ENCODE data around the gene BLM. TPM values are rescaled to one million over a fixed set of nuclear protein-coding genes. Genes with fewer than 3 reads are reported as not detected.

Gene BLM
- polyA plus RNA-seq, 3 donors from 2014 or later: 2.3 to 10.0 (median 7.5) TPM

- peaks cover 0 to 1% of the 10 kb centered on the region in 2 donors for H3K4me1 Mint-ChIP-seq
- H3K4me3 Mint-ChIP-seq: no peak overlapping the region
- H3K27ac Mint-ChIP-seq: no peak overlapping the region
- H3K27me3 Mint-ChIP-seq (ENCODE audit: low read depth in 3 of 3): no peaks in the 10 kb centered on the region
- no peaks in the 10 kb centered on the region for H3K9me3 Mint-ChIP-seq
- H3K36me3 Mint-ChIP-seq: peaks cover 24 to 36% (median 34%) of the 10 kb centered on the region in 3 donors
- no peak for DNase-seq
Observed at GRCh38 chr15:90761629-90762028, 44.5 kb downstream of the BLM start.

GRCh38 chr15:90762109-90762508 is 45.0 kb downstream of the BLM start:
- Mint-ChIP-seq H3K36me3 (peaks cover 20 to 38% (median 33%) of the 10 kb centered on the region in 3 donors), H3K27ac (peak overlapping the region in 1 of 6 donors; percentile 11), H3K27me3 (ENCODE audit: low read depth in 3 of 3) (no peaks in the 10 kb centered on the region), H3K4me3 (no peak overlapping the region), H3K4me1 (peaks cover 0 to 1% of the 10 kb centered on the region in 2 donors), H3K9me3 (no peaks in the 10 kb centered on the region)
- DNase-seq: no peak

DNA sequence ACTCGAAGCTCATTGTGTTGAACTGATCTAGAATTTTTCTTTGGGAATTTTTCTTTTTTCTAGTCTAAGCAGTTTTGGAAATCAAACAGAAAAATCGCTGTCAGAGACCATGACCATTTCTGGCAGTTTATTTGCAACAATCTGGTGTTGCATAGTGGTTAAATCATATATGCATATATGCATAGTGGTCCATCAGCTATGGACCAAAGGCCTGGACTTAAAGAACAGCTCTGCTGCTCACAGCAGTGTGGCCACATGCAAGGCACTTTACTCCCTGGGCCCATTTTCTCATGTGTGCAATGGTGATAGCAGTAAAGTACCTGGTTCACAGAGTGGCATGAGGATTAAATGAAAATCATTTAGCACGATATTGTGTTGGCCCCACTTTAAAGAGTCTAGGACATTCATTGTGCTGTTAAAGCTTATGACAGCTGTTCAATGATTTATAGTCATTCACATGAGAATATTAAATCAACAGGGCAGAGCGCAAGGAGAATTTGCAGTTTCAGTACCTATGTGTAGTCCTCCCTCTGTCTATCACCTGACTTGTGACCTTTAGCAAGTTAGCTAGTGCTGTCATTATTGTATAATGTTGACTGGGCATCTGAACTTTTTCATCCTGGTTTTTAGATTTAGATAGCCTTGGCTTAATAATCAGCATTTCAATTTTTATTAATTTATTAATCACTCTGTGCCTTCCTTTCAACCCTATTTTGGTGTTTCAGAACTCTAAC is 46.4 kb downstream of the BLM start:
- no peaks in the 10 kb centered on the region for H3K4me1 Mint-ChIP-seq
- no peaks in the 10 kb centered on the region for H3K9me3 Mint-ChIP-seq
- peaks cover 22 to 41% (median 32%) of the 10 kb centered on the region in 3 donors for H3K36me3 Mint-ChIP-seq
- H3K4me3 Mint-ChIP-seq: no peak overlapping the region
- DNase-seq: no peak
- H3K27ac Mint-ChIP-seq: no peak overlapping the region
- no peaks in the 10 kb centered on the region for H3K27me3 Mint-ChIP-seq (ENCODE audit: low read depth in 3 of 3)

- Mint-ChIP-seq H3K9me3 (no peaks in the 10 kb centered on the region), H3K36me3 (peaks cover 24 to 43% (median 28%) of the 10 kb centered on the region in 3 donors), H3K27ac (peak overlapping the region in 1 of 6 donors; percentile 34), H3K4me1 (no peaks in the 10 kb centered on the region), H3K27me3 (ENCODE audit: low read depth in 3 of 3) (no peaks in the 10 kb centered on the region), H3K4me3 (no peak overlapping the region)
- DNase-seq: no peak
Observed at GRCh38 chr15:90765531-90765930, 48.4 kb downstream of the BLM start.

DNA sequence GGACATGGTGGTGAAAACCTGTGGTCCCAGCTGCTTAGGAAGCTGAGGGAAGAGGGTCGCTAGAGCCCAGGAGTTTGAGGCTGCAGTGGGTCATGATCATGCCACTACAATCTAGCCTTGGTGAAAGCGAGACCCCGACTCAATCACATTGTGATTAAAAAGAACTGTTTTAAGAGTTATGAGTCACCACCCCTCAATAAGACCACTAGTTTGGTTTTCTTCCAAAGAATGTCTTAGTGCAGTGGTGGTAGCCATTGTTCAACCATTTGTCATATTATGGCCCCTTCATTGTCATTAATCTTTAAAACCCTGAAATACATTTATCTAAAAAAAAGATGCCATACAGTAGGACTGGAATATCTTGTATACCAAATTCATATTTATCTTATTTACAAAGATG is 48.8 kb downstream of the BLM start:
- Mint-ChIP-seq H3K36me3 (peaks cover 19 to 43% (median 28%) of the 10 kb centered on the region in 3 donors), H3K27ac (peak overlapping the region in 1 of 6 donors; percentile 34), H3K9me3 (no peaks in the 10 kb centered on the region), H3K4me1 (no peaks in the 10 kb centered on the region), H3K27me3 (ENCODE audit: low read depth in 3 of 3) (no peaks in the 10 kb centered on the region), H3K4me3 (no peak overlapping the region)
- no peak for DNase-seq

GRCh38 chr15:90769375-90769774 is 52.2 kb downstream of the BLM start:
- H3K27ac Mint-ChIP-seq: peak overlapping the region in 1 of 6 donors; percentile 60
- peaks cover 15 to 42% (median 36%) of the 10 kb centered on the region in 3 donors for H3K36me3 Mint-ChIP-seq
- H3K27me3 Mint-ChIP-seq (ENCODE audit: low read depth in 3 of 3): no peaks in the 10 kb centered on the region
- DNase-seq: no peak
- H3K4me3 Mint-ChIP-seq: no peak overlapping the region
- no peaks in the 10 kb centered on the region for H3K4me1 Mint-ChIP-seq
- H3K9me3 Mint-ChIP-seq: no peaks in the 10 kb centered on the region

DNA sequence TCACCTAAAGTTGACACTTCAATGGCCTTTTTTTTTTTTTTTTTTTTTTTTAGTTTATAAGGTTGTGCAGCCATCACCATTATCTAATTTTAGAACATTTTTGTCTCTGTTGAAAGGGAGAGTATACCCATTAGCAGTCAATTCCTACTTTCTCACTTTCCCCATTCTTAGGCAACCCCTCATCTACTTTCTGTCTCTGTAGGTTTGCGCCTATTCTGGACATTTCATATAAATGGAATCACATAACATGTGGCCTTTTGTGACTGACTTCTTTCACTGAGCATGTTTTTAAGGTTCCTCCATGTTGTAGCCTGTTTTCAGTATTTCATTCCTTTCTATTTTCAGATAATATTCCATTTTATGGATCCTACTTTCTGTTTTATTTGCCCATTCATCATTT is 56.3 kb downstream of the BLM start:
- no peaks in the 10 kb centered on the region for H3K4me1 Mint-ChIP-seq
- DNase-seq: no peak
- no peaks in the 10 kb centered on the region for H3K27me3 Mint-ChIP-seq (ENCODE audit: low read depth in 3 of 3)
- no peak overlapping the region for H3K4me3 Mint-ChIP-seq
- no peak overlapping the region for H3K27ac Mint-ChIP-seq
- no peaks in the 10 kb centered on the region for H3K9me3 Mint-ChIP-seq
- H3K36me3 Mint-ChIP-seq: peaks cover 11 to 40% (median 24%) of the 10 kb centered on the region in 3 donors

DNA sequence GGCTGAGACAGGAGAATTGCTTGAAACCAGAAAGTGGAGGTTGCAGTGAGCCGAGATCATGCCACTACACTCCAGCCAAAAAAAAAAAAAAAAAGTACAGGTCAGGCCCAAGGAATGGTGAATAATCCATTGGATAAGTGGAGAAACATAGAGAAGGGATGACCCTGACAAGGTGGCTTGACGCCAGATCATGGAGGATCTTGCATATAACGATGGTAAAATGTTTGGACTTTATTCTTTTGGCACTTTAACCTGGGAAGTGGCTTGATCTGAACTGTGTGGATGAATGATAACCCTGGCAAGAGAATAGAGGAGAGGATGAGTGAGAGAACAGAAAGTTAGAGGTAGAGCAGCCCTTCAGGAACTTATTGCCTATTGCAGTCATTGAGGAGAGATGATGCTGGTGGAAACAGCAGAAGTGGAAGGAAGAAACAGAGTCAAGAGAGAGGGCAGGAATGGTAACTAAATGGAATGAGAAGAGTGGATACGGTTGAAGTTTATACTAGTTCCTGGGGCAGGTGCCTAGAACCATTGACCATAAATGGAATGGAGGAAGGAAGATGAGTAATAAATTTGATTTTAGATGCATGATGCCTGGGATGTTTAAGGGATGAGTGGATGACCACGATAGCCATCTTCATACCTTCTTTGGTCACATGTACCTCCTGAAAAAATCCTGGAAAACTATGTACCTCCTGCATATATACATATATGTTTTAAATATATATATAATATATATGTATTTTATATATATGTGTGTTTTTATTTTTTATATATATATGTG is 57.8 kb downstream of the BLM start:
- H3K27ac Mint-ChIP-seq: no peak overlapping the region
- no peak for DNase-seq
- no peak overlapping the region for H3K4me3 Mint-ChIP-seq
- peaks cover 7 to 35% (median 29%) of the 10 kb centered on the region in 3 donors for H3K36me3 Mint-ChIP-seq
- no peaks in the 10 kb centered on the region for H3K27me3 Mint-ChIP-seq (ENCODE audit: low read depth in 3 of 3)
- H3K4me1 Mint-ChIP-seq: peaks cover 4% of the 10 kb centered on the region in 2 donors
- H3K9me3 Mint-ChIP-seq: no peaks in the 10 kb centered on the region

DNA sequence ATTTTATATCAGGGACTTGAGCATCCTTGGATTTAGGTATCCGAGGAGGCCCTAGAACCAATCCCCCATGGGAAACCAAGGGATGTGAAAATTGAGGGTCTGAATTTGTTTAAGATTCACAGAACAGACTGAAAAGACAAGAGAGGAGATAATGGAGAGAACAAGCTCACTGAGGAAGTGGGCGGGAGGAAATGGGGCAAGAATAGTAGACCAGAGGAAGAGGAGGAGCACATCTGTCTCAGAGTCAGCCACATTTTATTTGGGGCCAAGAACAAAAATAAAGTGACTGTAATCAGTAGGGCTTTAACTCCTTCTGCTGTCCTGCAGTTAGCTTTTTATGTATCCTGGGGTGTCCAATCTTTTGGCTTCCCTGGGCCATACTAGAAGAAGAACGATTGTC is 63.8 kb downstream of the BLM start:
- peak overlapping the region; percentile 67 to 82 (median 77) for H3K4me3 Mint-ChIP-seq
- peaks cover 27 to 32% of the 10 kb centered on the region in 2 donors for H3K4me1 Mint-ChIP-seq
- H3K27me3 Mint-ChIP-seq (ENCODE audit: low read depth in 3 of 3): peaks cover 0 to 1% (median 0%) of the 10 kb centered on the region in 3 donors
- H3K36me3 Mint-ChIP-seq: peaks cover 7 to 29% (median 23%) of the 10 kb centered on the region in 3 donors
- peak overlapping the region; percentile 61 to 90 (median 85) for H3K27ac Mint-ChIP-seq
- H3K9me3 Mint-ChIP-seq: peaks cover 0 to 1% (median 0%) of the 10 kb centered on the region in 6 donors
- peak; percentile 3 to 24 (median 5) for DNase-seq

DNA sequence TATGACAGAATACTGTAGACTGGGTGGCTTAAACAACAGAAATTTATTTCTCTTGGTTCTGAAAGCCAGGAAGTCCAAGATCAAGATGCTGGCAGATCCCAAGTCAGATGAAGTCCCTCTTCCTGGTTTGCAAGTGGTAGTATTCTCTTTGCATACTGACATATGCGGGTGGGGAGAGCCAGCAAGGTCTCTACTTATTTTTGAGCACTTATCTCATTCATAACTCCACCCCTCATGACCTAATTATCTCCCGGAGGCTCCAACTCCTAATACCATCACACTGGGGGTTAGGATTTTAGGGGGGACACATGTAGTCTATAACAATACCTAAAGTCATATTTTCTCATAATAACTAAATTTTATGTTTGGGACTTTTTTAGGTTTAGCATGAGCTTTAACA is 65.3 kb downstream of the BLM start:
- Mint-ChIP-seq H3K9me3 (peaks cover 0 to 1% (median 0%) of the 10 kb centered on the region in 6 donors), H3K36me3 (peaks cover 5 to 26% (median 21%) of the 10 kb centered on the region in 3 donors), H3K4me3 (no peak overlapping the region), H3K27ac (peak overlapping the region in 5 of 6 donors; percentile 7 to 90 (median 69)), H3K4me1 (peaks cover 27 to 32% of the 10 kb centered on the region in 2 donors), H3K27me3 (ENCODE audit: low read depth in 3 of 3) (peaks cover 0 to 1% (median 0%) of the 10 kb centered on the region in 3 donors)
- DNase-seq: no peak

GRCh38 chr15:90787881-90788280 is 70.7 kb downstream of the BLM start:
- Mint-ChIP-seq H3K27ac (no peak overlapping the region), H3K27me3 (ENCODE audit: low read depth in 3 of 3) (peaks cover 0 to 1% (median 0%) of the 10 kb centered on the region in 3 donors), H3K4me3 (no peak overlapping the region), H3K4me1 (peaks cover 7 to 8% of the 10 kb centered on the region in 2 donors), H3K9me3 (no peaks in the 10 kb centered on the region), H3K36me3 (peaks cover 11 to 24% (median 13%) of the 10 kb centered on the region in 3 donors)
- no peak for DNase-seq

DNA sequence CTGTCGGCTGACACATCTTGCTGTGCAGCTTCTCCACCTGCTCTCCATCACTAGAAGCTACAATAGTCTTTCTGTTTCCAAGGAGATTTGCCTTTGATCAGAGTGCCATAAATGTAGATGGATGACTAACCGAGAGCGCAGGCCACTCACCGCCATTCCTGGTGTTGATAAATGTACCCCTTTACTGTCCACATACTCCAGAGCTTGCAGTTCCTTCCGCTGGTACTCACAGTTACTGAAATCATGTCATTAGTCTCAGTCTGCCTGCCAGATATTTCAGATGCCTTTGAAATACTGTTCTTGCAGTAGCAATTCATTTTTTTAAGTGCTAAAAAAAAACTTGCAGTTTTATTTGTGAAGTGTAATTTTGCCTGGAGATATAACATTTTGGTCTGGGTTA is 72.3 kb downstream of the BLM start:
- Mint-ChIP-seq H3K36me3 (peaks cover 11 to 23% (median 13%) of the 10 kb centered on the region in 3 donors), H3K27me3 (ENCODE audit: low read depth in 3 of 3) (peaks cover 0 to 3% (median under 1%) of the 10 kb centered on the region in 3 donors), H3K4me1 (peaks cover 14 to 19% of the 10 kb centered on the region in 2 donors), H3K27ac (peak overlapping the region in 1 of 6 donors; percentile 46), H3K9me3 (no peaks in the 10 kb centered on the region), H3K4me3 (no peak overlapping the region)
- DNase-seq: no peak

DNA sequence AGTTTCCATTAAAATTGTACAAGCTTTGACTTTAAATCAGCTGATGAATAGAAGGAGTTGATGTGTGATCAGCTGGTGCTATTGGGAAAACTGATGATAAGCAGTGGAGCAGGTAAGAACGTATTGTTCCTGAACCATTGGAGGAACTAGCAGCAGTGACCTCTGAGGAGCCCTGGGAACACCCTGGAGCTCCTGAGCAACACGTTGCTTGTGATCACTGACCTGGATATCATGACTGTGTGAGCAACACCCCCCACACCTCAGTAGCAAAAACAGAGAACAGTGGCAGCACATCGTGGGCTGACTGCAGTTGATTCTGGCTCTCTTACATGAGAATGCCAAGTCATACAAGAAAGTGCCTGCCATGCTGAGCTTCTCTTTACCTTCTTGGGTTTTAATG is 72.9 kb downstream of the BLM start:
- Mint-ChIP-seq H3K9me3 (no peaks in the 10 kb centered on the region), H3K27me3 (ENCODE audit: low read depth in 3 of 3) (peaks cover 0 to 3% (median 0%) of the 10 kb centered on the region in 3 donors), H3K27ac (peak overlapping the region in 2 of 6 donors; percentile 9 to 17), H3K4me3 (no peak overlapping the region), H3K36me3 (peaks cover 11 to 19% (median 13%) of the 10 kb centered on the region in 3 donors), H3K4me1 (peaks cover 14 to 19% of the 10 kb centered on the region in 2 donors)
- DNase-seq: no peak

- Mint-ChIP-seq H3K9me3 (no peaks in the 10 kb centered on the region), H3K4me3 (no peak overlapping the region), H3K4me1 (peaks cover 14 to 19% of the 10 kb centered on the region in 2 donors), H3K36me3 (peaks cover 9 to 20% (median 13%) of the 10 kb centered on the region in 3 donors), H3K27ac (peak overlapping the region in 2 of 6 donors; percentile 9 to 12), H3K27me3 (ENCODE audit: low read depth in 3 of 3) (peaks cover 0 to 3% (median 0%) of the 10 kb centered on the region in 3 donors)
- no peak for DNase-seq
Observed at GRCh38 chr15:90790561-90790960, 73.4 kb downstream of the BLM start.
